IMR-90 (cell line): ENCODE data around the gene LRRC4.

Experiments used
- BHLHE40 ChIP-seq: fragments of 150-350 bp; IDR thresholded peaks from 2 replicates; pipeline ENCODE4 v1.6.1; 2016; ENCODE audit warnings: mild to moderate bottlenecking, low read depth, low read length
- CEBPB ChIP-seq: IDR thresholded peaks from 2 replicates; pipeline ENCODE4 v1.6.1; 2012; ENCODE audit warnings: low read depth, low read length, improper control_type of control experiment
- CTCF ChIP-seq: conservative IDR thresholded peaks from 2 replicates; pipeline ENCODE4 v1.5.1; 2012; ENCODE audit warnings: mild to moderate bottlenecking, low read depth, low read length, improper control_type of control experiment
- FOS ChIP-seq: fragments of 150-350 bp; IDR thresholded peaks from 2 replicates; pipeline ENCODE4 v1.6.1; 2016; ENCODE audit warnings: low read depth, low read length
- MAZ ChIP-seq: IDR thresholded peaks from 2 replicates; pipeline ENCODE4 v1.6.1; 2012; ENCODE audit warnings: low read depth, mild to moderate bottlenecking, low read length, improper control_type of control experiment, moderate library complexity, borderline replicate concordance
- POLR2A ChIP-seq: IDR thresholded peaks from 2 replicates; pipeline ENCODE4 v1.6.1; 2012; ENCODE audit warnings: mild to moderate bottlenecking, low read depth, low read length
- RAD21 ChIP-seq: IDR thresholded peaks from 2 replicates; pipeline ENCODE4 v1.6.1; 2012; ENCODE audit warnings: low read length, improper control_type of control experiment
- RCOR1 ChIP-seq: IDR thresholded peaks from 2 replicates; pipeline ENCODE4 v1.6.1; 2012; ENCODE audit warnings: mild to moderate bottlenecking, low read length, improper control_type of control experiment; ENCODE audit not compliant: insufficient replicate concordance
- SMC3 ChIP-seq: fragments of 150-350 bp; IDR thresholded peaks from 2 replicates; pipeline ENCODE4 v1.6.1; 2016; ENCODE audit warnings: low read depth, mild to moderate bottlenecking, antibody characterized with exemption, low read length, moderate library complexity
- USF2 ChIP-seq: fragments of 150-350 bp; IDR thresholded peaks from 2 replicates; pipeline ENCODE4 v1.6.1; 2017; ENCODE audit warnings: mild to moderate bottlenecking, antibody characterized with exemption, low read length, low read depth

- TF ChIP-seq POLR2A, result no peak
- no peak for TF ChIP-seq CTCF
- no peak for TF ChIP-seq SMC3
- TF ChIP-seq FOS, result no peak
- TF ChIP-seq RCOR1, result no peak
- no peak for TF ChIP-seq CEBPB
- no peak for TF ChIP-seq BHLHE40
- no peak for TF ChIP-seq MAZ
- TF ChIP-seq USF2, result no peak
- no peak for TF ChIP-seq RAD21
Measured at GRCh38 chr7:128021366-128021765, 9.9 kb downstream of the LRRC4 start.
